GM12801 (cell line): Measurements from ENCODE around the gene AEBP1.

Source experiments
- CTCF ChIP-seq: IDR thresholded peaks from one replicate; pipeline ENCODE4 v1.5.1; 2011; ENCODE audit warnings: control low read depth; ENCODE audit not compliant: insufficient read length; ENCODE audit errors: extremely low read depth

AEBP1 gene

GRCh38 chr7:44114586-44115310, 10.6 kb downstream of the AEBP1 start:
- no peak for TF ChIP-seq CTCF

- no peak for TF ChIP-seq CTCF
These were observed 12.1 kb downstream of the AEBP1 start for GRCh38 chr7:44116087-44116788.

- TF ChIP-seq CTCF, result no peak
These were observed 12.9 kb downstream of the AEBP1 start for GRCh38 chr7:44116789-44117666.

GRCh38 chr7:44117801-44118429, 13.8 kb downstream of the AEBP1 start:
- no peak for TF ChIP-seq CTCF

DNA sequence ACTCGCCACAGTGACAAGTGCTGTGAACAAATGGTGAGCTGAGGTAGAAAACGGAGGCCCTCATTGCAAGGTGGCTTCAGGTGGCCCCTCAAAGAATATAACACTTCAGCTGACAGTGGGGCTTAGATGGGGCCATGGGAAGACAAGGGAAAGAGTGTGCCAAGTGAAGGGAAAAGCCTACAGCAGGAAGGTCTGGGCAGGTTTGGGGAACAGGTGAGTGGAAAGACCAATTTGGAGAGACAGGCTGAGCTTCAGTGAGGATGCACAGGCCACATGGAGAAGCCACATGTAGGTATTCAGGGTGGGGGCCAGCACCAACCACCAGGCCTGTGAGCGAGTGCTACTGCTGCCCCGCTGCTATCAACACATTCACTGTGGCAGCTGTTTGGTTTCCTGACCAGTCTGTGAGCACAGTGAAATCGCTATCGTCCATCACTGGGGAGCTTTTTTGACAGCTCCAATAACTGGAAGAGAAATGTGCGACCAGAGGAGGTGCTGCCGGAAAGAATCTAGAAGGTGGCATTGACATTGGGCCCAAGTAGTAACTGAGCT, 15.8 kb downstream of the AEBP1 start:
- no peak for TF ChIP-seq CTCF

DNA sequence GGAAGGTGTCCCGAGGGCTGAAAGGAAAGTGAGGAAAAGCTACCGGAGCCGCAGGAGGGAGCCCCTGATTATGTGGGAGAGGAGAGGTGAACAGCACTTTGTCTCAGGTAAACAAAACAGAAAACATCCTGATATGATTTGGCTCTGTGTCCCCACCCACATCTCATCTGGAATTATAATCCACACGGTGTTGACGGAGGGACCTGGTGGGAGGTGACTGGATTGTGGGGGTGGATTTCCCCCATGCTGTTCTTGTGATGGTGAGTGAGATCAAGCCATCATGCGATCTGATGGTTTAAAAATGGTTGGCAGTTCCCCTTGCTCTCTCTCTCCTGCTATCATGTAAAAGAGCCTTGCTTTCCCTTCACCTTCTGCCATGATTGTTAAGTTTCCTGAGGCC, 16.2 kb downstream of the AEBP1 start:
- no peak for TF ChIP-seq CTCF
